ENCODE measurements around the gene TTN.

GRCh38 chr2:178716394-178716793 lies 90.8 kb downstream of the TTN start:
- TF ChIP-seq, protein P1, sequence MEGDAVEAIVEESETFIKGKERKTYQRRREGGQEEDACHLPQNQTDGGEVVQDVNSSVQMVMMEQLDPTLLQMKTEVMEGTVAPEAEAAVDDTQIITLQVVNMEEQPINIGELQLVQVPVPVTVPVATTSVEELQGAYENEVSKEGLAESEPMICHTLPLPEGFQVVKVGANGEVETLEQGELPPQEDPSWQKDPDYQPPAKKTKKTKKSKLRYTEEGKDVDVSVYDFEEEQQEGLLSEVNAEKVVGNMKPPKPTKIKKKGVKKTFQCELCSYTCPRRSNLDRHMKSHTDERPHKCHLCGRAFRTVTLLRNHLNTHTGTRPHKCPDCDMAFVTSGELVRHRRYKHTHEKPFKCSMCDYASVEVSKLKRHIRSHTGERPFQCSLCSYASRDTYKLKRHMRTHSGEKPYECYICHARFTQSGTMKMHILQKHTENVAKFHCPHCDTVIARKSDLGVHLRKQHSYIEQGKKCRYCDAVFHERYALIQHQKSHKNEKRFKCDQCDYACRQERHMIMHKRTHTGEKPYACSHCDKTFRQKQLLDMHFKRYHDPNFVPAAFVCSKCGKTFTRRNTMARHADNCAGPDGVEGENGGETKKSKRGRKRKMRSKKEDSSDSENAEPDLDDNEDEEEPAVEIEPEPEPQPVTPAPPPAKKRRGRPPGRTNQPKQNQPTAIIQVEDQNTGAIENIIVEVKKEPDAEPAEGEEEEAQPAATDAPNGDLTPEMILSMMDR (IDR thresholded peaks at IDR 0.05; ENCODE audit: control extremely low read depth in 1 of 3, insufficient read depth in 1 of 3, low read depth in 1 of 3, low read length in 3 of 3): no peak
- TF ChIP-seq TAF1 (IDR thresholded peaks at IDR 0.05; ENCODE audit: low read depth, low read length) (no peak), POLR2A (IDR thresholded peaks at IDR 0.05; ENCODE audit: control extremely low read depth in 1 of 2, low read depth in 2 of 2, low read length in 2 of 2) (no peak), MAFK (IDR thresholded peaks at IDR 0.05; ENCODE audit: low read depth, low read length) (no peak), RAD21 (IDR thresholded peaks at IDR 0.05 in 1 of 2, conservative IDR thresholded peaks at IDR 0.05 in 1 of 2; ENCODE audit: low read depth in 2 of 2, low read length in 2 of 2) (no peak), SRF (IDR thresholded peaks at IDR 0.05; ENCODE audit: low read depth, low read length) (no peak), EZH2 (IDR thresholded peaks at IDR 0.05; ENCODE audit: low read depth, low read length, severe bottlenecking) (no peak), YY1 (IDR thresholded peaks at IDR 0.05; ENCODE audit: low read depth, low read length) (no peak), JUND (IDR thresholded peaks at IDR 0.05; ENCODE audit: low read length) (no peak), MAX (IDR thresholded peaks at IDR 0.05) (no peak), ZNF274 (IDR thresholded peaks at IDR 0.05; ENCODE audit: borderline replicate concordance, extremely low read depth, low read length) (no peak), CHD2 (IDR thresholded peaks at IDR 0.05; ENCODE audit: low read length) (no peak), USF2 (IDR thresholded peaks at IDR 0.05; ENCODE audit: low read length) (no peak)

All from H1 (cell line).